PC-9 (cell line): ENCODE measurements around the gene PPP2R3A.

Source experiments
- EZH2 ChIP-seq: fragments of 200-600 bp; sonication (generic); IDR thresholded peaks from 2 replicates; pipeline ENCODE4 v1.8.0; 2017; ENCODE audit warnings: antibody characterized with exemption, low read depth
- TF ChIP-seq, protein P1 (sequence below): fragments of 200-600 bp; sonication (generic); conservative IDR thresholded peaks from 2 replicates; pipeline ENCODE4 v1.6.1; 2017; ENCODE audit warnings: mixed run types, antibody characterized with exemption, mild to moderate bottlenecking, moderate library complexity

GRCh38 chr3:136146981-136147729 lies 181.6 kb downstream of the PPP2R3A start:
- TF ChIP-seq, protein P1, sequence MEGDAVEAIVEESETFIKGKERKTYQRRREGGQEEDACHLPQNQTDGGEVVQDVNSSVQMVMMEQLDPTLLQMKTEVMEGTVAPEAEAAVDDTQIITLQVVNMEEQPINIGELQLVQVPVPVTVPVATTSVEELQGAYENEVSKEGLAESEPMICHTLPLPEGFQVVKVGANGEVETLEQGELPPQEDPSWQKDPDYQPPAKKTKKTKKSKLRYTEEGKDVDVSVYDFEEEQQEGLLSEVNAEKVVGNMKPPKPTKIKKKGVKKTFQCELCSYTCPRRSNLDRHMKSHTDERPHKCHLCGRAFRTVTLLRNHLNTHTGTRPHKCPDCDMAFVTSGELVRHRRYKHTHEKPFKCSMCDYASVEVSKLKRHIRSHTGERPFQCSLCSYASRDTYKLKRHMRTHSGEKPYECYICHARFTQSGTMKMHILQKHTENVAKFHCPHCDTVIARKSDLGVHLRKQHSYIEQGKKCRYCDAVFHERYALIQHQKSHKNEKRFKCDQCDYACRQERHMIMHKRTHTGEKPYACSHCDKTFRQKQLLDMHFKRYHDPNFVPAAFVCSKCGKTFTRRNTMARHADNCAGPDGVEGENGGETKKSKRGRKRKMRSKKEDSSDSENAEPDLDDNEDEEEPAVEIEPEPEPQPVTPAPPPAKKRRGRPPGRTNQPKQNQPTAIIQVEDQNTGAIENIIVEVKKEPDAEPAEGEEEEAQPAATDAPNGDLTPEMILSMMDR, result no peak
- TF ChIP-seq EZH2, result no peak
